Amygdala (tissue), 56 donors: Measurements from ENCODE around the gene FBXO5.
"Not testable (repeated sequence)": the region's sequence is repeated elsewhere in the genome, so short reads cannot be mapped to it uniquely, and the experiment has no call there.

Source experiments
- DNase-seq, 56 donors: peaks; one replicate each; lab custom pipeline; 2025; lab: John Stamatoyannopoulos, UW

Gene FBXO5

DNA sequence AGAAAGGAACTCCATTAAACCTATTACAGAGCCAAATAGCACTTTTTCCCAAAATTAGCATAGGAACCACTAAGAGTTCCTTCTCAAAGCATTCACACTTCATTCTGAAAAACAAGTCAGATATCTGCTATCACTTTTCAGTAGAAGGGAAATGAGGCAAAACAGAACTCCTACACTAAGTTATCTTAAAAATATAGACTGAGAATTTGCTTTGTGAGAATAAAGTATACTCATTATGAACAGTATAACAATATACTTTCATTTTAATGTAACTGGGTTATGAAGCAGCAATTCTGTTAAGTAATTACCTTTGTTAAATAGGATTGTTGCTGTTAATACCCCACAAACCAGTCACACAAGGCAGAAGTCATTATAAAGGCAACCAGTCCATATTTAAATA, 11.0 kb upstream of the FBXO5 start:
- no peak for DNase-seq

DNA sequence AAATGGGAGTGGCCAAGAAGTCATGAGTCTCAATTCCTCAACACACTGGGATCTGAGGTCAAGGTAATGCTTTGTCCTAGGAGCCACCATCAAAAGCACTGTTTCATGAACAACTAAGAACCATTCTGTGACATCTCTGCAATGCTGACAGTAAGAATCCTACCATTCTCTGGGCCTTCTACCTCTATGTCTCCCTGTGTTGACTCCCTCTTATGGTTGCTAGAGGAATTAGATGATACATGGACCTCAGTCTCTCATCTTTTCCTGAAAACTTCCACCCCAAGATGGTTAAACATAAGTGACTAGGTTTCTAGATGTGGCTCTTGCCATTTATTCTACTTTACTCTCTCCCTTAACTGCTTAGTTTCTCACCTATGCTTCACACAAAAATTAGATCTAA, 10.6 kb upstream of the FBXO5 start:
- DNase-seq = no peak

DNA sequence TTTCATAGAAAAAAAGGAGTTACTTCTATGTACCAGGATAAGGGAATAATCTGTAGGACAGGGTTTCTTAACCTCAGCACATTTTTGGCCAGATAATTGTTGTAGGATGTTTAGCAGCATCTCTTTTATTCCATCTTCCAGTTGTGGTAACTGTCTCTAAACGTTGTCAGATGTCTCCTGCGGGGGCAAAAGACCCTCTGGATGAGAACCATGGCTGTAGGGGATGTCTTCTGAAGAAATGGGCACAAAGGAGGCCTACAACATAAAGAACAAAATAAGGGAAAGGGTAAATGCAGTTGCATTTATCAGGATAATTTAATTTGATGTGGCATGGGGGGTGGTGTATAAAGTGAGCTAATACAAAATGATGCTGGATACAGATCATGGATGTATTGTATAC, 4.1 kb upstream of the FBXO5 start:
- DNase-seq = no peak

DNA sequence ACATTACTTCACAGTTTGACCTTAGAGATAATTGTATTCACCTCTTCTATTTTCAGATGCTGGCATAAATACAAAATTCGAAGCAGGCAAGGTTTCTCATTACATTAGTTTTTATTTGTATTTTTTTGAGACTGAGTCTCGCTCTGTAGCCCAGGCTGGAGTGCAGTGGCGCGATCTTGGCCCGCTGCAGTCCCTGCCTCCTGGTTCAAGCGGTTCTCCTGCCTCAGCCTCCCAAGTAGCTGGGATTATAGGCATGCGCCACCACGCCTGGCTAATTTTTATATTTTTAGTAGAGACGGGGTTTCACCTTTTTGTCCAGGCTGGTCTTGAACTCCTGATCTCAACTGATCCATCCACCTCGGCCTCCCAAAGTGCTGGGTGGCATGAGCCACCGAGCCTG, 2.5 kb upstream of the FBXO5 start:
- DNase-seq = not testable (repeated sequence)

DNA sequence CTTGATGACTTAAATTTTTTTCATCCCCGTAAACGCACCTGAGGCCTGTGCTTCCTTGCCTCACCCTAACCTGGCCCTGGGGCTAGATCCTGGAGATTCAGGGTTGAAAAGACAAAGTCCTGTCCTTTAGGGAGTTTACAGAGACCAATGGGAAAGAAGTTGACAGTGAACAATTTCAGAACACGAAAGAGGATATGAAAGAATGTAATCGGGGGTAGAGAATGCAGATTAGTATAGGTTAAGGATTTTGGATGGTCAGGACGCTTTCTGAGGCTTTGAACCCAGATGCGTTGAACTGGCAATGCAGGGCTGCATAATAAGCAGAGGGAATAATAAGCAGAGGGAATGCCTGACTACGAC, 1.7 kb upstream of the FBXO5 start:
- DNase-seq = no peak

DNA sequence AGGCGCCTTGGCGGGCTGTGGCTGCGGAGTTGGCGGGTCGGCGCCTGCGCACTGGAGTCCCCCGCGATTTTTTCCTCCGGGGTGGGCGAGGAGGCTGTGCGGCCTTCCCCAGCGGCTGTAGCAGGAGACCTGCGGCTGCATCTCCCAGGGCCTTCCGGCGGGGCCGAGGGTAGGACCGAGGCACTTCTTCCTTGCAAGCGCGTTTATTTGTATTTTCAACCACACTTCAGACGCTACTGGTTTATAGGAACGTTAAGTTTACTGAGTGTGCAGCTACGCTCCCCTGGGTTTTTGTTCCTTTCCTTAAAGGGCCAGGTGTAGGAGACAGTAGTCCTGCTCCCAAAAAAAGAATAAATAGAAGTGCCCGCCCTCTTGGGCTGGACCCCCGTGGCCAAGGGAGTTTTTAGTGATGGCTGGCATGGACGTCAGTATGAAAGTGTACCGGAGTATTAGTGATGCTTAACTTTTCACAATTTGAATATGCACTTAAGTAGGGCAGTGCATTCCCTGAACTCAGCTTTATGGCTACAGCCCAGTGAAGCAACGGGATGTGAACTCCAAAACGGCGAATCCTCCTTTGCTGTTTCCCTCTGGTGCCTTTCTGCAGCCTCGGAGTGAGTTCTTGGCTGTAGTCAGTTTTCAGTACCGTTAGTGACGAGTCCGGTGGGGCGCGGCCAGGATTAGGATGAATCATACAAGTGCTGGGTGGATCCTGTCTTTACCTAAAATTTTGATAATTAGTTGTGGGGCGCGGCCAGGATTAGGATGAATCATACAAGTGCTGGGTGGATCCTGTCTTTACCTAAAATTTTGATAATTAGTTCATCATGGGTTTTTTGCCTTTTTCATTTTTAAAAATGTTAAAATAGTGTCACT, 1.0 kb upstream of the FBXO5 start:
- peak in 41 of 56 donors; percentile 9 to 94 (median 62) for DNase-seq

DNA sequence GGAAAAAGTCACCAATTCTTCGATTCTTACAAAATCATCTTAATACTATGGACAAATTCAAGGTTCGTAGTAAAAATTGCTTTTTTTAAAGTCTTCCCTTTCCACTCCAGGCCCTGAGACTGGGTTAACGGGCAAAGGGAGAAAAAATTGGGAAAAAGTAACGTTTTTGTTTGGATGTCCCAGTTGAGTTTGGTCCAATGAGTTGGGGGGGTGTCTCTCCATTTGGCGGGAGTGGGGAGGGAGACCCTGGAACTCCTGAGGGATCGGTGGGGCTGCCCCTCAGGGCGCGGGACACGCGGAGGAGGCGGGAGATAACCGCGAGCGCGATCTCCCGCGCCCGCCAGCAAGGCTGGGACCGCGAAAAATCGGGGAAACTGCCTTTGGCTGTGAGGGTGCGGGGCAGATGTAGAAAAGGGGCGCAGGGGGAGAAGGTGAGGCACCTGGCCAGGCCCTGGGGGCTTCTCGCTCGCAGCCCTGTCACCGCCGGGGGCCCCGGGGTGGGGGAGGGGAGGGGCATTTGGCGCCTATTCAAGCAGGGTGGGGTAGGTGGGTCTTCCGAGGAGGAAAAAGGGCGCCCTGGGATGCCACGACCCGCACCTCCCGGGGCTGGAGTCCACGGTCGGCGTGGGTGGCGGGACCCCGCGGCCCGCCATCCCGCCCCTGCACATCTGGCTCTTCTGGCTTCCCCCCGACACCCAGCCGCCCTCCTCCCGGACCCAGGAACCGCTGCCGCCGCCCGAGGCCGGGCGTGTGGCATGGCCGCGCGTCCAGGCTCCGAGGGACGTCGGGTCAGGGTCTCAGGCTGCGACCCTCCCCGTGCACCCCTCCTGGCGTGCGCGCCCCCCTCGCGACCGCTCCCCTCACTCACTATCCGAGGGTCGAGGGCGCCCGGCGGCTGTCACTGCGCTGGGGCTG, 595 bp downstream of the FBXO5 start:
- DNase-seq = peak in 2 of 56 donors; percentile 31 to 34

DNA sequence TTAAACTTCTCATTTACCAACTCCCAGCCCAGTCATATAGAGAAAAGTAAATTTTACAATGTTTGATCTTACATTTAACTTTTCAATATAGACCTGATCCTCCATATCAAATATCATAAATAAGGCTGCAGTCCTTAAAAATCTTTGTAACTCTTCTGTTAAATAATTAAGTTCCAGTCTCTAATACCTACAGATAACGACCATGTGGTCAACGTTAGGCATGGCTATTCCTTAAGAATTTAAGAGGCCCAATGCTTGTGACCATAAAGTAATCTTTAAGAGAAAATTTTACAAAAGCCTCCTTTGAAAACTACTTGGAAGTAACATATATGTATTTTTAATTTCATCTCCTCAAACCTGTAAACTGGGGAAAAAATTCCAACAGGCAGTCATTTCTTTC, 1.6 kb downstream of the FBXO5 start:
- no peak for DNase-seq

DNA sequence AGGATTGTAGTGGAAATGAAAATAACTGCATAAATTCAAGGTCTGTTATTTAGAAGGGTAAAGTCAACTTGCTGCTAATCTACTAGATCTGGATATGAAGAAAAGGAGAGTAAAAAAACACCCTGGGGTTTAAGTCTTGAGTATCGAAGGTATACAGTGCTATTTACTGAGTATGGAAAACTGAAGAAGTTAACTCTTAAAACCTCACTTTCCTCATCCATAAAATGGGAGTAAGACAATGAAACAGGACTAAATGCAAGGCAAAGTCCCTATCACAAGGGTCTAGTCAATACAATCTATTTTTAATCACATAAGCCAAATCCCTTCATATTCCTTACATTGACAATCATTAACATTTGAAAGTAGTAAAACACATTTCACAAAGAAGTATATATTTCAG, 2.2 kb downstream of the FBXO5 start:
- DNase-seq = no peak

DNA sequence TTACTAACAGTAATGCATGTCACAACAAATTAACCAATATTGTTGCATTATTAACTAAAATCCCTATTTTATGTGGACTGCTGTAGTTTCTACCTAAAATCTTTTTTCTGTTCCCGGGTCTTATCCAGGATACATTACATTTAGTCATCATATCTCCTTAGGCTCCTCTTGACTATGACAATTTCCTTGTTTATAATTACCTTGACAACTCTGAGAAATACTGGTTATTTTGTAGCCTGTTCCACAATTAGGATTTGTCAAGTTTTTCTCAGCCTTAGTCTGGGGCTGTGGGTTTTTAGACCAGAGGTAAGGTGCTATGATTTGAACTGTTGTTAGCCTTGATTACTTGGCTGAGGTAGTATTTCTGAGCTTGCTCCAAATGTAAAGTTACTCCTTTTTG, 3.7 kb downstream of the FBXO5 start:
- no peak for DNase-seq

DNA sequence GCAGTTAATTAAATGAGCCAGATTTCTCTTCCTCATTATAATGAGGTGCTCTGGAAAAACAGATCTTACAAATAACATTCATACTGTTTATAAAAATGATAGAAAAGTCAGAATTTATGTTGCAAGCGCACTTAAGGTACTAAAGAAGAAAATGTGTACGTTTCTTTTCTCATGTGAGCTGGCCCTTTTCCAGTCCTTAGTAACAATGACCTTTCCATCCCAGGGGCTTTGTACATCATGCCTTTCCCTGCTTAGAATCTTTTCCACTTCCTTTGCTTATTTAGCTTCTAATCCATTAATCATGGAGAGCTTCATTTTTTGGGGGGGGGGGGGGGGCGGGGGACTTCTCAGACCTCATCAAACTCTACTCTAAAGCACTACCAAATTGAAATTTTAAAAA, 4.8 kb downstream of the FBXO5 start:
- no peak for DNase-seq

DNA sequence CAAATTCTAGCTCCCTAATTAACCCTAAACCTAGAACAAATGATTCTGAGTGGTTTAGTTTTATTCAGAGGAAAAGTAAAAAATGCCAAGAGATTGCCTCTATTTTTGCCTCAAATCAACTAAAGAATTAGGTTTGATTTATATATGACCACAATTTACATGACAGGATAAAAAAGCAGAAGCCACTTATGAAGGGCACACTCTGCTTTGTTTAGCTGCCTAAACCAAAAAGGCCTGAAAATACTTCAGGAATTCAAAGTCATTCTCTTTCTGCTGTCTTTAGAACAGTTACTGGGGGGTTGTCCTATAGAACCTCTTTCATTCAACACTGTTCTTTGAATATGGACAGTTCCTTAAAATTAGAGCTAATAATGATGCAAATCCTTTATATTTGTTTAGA, 5.3 kb downstream of the FBXO5 start:
- DNase-seq = no peak

DNA sequence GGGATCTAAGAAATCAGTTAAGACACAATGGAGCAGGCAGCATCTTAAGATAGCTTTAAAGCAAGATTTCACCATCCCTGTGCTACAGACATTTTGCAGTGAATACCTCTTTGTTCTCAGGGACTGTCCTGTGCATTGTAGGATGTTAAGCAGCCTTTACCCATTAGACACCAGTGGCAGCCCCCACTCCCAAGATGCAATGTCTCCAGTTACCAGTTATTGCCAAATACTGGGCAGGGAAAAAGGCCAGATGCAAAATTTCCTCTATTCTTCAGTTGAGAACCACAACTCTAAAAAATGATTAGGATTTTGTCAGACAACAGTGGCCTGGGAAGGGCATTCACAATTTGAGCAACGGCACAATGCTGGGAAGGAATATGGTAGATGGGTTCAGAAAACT, 6.1 kb downstream of the FBXO5 start:
- DNase-seq = no peak

DNA sequence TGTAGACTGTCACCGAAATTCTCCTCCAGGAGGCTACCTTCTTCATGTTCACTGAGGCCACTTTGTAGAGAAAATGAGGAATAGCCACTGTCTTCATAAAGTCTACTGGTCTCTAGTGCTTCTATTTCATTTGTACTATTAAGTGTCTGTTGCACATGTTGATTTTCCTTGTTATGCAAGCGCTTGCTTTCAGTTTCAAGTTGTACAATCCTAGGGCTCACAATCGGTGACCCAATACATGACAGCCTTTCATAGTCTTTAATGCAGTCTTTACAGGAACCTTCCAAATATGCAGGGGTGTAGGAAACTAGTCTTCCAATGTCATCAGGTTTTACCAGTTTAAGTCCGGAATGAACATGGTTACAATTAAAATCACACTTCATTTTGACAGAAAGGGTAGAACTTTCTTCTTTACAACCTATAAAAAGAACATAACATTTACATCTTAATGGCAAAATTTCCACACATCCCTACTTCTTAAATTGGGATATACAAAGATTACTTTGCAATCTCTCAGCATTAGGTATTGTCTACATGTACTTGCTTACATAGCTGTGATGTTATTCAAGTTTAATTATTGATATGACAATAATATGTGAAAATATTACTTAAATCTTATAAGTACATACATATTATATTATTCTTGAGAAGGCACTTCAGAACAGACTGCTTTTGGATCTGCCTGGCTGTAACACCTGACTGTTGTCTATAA, 7.5 kb downstream of the FBXO5 start:
- DNase-seq = no peak

DNA sequence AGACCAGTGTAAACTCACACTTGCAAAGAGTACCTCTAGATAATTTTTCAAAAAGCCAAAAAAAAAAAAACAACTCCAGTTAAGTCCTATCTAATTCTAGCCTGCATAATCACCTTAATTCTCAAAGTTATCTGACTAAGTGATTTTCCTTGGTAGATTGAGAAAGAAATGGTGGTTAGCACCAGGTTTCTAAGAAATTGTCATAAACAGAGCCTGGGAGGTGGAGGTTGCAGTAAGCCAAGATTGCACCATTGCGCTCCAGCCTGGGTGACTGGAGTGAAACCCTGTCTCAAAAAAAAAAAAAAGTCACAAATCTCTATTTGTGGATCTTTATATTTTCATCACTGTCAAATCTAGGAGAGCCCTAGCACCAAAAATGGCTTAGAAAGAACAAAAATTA, 8.9 kb downstream of the FBXO5 start:
- no peak for DNase-seq

DNA sequence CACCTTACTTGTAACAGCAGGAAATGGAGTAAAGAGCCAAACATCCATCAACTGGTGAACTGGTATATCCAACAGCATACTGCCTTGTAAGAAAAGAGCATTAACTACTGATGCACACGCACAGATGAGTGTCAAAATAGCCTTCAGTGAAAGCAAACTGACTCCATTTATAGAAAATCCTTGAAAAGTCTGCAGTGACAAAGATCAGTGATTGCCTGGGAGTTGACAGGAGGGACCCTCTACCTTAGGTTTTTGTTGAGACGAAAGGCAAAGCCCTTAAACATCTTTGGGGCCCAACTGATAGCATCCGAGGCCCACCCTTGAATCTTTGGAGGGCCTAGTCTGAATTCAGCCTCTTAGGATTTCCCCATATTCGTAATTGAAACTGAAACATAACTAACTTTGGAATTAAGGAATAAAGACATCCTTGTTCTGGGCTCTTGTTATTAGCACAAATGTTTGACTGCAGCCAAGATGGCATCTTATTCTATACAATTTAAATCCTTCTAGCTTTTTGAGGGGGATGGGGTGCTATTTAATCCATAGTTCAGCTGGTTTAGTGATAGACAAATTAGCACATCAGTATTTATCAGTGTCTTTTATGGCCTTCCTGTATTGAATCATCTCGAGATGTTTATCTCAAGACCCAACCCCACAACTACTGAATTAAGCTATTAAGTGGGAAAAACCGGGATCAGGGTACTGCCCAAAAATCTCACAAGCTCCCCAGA, 13.0 kb downstream of the FBXO5 start:
- DNase-seq = no peak

DNA sequence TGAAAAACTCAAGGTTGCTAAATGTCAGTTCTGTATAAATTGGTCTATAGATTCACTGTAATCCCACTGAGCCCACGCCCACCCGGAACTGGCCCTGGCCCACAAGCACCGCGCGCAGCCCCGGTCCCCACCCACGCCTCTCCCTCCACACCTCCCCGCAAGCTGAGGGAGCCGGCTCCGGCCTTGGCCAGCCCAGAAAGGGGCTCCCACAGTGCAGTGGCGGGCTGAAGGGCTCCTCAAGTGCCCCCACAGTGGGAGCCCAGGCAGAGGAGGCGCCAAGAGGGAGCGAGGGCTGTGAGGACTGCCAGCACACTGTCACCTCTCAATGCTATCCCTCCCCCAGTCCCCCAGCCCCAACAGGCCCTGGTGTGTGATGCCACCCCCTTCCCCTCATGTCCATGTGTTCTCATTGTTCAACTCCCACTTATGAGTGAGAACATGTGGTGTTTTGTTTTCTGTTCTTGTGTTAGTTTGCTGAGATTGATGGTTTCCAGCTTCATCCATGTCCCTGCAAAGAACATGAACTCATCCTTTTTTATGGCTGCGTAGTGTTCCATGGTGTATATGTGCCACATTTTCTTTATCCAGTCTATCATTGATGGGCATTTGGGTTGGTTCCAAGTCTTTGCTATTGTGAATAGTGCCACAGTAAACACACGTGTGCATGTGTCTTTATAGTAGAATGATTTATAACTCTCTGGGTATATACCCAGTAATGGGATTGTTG, 16.5 kb downstream of the FBXO5 start:
- not testable (repeated sequence) for DNase-seq

DNA sequence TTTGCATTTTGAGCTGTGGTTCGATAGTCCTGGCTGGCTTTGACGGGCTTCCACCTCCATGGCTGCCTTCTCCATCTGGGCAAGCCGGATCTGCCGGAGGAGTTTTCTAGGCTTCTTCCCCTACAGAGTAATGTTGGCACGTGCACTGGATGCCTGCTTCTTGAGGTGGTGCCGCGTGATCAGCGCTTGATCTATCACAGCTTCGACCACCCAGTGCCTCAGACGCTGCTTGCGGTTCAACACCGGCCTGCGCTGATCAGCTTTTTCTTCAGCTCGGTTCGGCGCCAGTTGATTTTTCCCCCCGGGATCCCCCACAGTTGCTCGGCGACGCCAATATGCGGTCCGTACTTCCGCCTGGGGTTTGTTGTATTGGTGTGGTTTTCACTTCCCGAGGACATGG, 23.5 kb downstream of the FBXO5 start:
- no peak for DNase-seq

DNA sequence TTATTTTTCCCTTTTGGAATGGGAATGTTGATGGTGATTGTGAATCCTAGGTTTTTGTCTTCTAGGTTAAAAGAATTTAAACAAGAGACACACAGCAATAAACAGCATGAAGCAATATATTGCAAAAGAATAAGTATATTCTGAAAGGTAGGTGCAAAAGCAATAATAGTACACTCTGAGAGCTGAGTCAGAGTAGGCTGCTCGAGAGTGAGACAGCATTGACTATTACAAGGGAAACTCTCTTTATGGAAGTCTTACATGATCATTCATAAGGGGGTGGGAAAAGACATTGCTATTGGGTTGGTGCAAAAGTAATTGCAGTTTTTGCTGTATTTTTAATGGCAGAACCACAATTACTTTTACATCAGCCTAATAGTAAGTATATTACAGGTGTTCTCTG, 25.0 kb downstream of the FBXO5 start:
- no peak for DNase-seq

DNA sequence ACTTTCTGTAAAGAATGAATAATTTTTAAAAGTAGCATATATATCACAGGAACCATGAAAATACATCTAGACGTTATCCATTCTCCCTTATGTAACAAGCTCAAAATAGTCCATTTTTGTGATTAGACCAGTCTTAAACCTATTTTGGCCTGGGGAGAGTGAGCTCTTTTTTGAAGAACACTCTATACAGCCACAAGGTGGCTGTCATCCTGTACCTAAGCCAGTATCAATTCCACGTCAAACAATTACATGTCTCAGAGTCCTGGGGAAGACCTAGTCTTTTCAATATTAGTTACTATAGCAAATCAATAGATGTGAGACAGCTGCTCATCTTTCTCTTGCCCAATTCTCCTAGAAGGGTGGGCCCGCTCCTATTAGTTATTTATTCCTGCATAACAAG, 28.4 kb downstream of the FBXO5 start:
- DNase-seq = no peak
